Activated CD4-positive, alpha-beta T cell treated with anti-CD3 and anti-CD28 coated beads for 4 hours (primary cell): ENCODE data around the gene GJC2.
A peak's percentile ranks its signal among the peaks of the same experiment; 100 is the strongest.
"Not testable (repeated sequence)": the region's sequence is repeated elsewhere in the genome, so short reads cannot be mapped to it uniquely, and the experiment has no call there.

Source experiments
- DNase-seq, 2 donors: peaks; one replicate each; pipeline ENCODE4 v3.0.0-alpha.2; 2020

The GJC2 gene

DNA sequence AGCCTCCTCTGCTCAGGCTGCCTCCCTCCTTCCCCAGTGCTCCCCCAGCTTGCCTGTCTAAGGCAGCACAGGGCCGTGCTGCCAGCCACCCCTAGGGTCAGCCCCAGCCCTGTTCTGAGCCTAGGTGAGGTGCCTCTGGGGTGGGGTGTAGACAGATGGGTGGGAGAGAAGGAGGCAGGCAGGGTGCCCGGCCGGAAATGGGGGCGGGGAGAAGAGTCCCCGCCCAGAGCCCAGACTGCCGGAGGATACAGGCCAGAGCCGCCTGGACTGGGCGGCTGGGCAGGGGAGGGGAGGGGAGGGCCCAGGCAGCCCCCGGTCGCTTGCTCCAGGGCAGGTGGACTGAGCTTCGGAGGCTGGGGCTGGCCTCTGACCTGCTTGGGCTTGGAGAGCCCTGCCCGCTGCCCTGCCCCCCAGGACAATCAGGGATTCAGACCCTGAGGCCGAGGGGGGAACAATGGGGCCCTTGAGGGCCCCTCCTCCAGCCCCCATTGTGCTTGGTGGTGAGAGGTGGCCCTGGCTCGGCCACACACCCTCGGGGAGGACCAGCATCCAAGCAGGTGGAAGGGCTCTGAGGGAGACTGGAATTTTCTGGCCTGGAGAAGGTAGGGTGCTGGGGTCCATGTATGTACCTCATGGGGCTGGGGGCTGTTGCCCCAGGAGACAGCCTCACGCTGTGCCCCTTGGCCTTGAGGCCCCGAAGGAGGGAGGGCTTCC, at the start of gene GJC2:
Gene GJC2, plus strand, starts transcription at position 525 of the 714 bp plus-strand sequence. CDS start 7,829 bp downstream, outside the sequence.
- DNase-seq = no peak

DNA sequence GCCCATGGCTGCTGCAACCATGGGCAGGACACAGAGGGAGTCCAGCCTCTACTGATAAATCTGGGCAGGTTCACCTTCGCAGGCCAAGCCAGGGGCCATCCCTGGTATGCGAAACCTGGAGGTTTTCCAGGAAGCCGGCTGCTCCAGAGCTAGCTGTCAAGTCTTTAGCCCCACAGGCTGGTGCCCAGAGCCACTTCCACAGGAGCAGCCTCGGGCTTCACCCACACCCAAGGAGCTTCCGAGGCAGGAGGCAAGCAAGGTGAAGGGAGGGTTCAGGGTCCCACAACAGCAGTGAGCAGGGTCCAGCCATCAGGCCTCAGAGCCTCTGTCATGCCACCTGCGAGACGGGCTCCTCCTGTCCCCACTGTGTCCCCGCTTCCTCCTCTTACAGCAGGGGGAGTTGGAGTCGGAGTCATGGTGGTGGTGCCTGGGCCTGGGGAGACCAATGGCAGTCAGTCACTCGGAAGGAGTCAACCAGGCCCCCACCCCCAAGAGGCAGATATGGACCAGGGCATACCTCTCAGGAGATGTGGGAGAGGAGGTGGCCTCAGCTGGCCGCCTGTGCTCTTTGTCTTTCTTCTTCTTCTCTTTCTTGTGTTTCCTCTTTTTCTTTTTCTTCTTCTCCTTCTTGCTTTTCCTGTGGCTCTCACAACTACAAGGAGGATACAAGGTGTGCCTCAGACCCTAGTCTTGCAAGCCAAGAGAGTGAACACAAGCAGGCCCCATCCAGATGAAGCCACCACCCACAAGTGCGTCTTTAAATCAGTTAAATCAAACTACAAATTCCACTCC, 48.7 kb upstream of the GJC2 start:
- DNase-seq = no peak

DNA sequence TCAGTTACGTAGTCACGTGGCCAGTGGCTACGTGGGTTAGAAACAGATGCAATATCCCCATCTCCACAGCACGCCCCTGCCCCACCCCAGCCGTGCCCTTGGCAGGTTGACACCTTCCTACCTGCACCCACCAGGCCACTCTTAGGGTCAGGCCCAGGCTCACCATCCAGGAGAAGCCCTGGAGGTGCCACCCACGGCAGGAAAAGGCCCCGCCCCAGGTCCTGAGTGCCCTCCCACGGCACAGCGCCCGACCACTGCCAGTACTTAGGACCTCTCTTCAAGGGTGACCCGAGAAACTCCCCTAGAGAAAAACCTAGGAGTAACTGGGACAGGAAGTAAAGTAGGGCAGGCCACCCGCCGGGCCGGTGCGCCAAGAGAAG, 48.1 kb upstream of the GJC2 start:
- no peak for DNase-seq

GRCh38 chr1:228101994-228102790, 47.5 kb upstream of the GJC2 start:
- peak; percentile 46 to 56 for DNase-seq

DNA sequence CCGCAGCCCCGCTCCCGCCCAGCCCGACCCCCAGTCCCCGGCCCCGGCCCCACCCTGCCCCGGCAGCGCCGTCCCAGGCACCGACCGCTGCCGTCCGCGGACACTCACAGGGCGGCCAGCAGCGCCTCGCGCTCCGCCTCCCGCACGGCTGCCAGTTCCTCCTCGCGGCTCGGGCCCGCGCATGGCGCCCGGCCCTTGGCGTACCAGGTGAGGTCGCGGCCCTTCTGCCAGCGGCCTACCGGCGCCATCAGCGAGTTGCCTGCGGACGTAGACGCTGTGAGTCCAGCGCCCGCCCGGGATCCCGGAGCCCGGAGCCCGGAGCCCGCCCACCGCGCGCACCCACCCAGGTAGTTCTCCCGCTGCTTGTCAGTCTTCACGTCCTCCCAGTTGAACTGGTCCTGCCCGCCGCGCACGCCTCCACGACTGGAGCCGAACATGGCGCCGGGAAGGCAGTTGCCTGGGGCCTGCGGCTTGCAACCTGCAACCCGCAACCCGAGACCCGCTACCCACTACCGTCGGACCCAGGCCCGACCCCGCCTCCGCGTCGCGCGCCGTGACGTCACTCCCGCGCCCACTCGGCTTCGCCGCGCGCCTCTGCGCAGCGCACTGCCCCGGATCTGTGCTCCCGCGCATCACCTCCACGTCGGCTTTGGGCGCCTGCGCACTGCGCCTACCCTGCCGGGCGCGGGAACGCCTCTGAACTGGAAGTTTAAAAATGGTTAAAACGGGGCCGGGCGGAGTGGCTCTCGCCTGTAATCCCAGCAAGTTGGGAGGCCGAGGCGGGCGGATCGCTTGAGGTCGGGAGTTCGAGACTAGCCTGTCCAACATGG, 46.7 kb upstream of the GJC2 start, which contains the start of gene C1orf35:
Gene C1orf35, minus strand, starts transcription at position 535 of the 830 bp plus-strand sequence. Its CDS starts 98 bp downstream, at position 437.
- peak; percentile 91 to 92 for DNase-seq

GRCh38 chr1:228104526-228105269, 45.0 kb upstream of the GJC2 start:
- DNase-seq = no peak

DNA sequence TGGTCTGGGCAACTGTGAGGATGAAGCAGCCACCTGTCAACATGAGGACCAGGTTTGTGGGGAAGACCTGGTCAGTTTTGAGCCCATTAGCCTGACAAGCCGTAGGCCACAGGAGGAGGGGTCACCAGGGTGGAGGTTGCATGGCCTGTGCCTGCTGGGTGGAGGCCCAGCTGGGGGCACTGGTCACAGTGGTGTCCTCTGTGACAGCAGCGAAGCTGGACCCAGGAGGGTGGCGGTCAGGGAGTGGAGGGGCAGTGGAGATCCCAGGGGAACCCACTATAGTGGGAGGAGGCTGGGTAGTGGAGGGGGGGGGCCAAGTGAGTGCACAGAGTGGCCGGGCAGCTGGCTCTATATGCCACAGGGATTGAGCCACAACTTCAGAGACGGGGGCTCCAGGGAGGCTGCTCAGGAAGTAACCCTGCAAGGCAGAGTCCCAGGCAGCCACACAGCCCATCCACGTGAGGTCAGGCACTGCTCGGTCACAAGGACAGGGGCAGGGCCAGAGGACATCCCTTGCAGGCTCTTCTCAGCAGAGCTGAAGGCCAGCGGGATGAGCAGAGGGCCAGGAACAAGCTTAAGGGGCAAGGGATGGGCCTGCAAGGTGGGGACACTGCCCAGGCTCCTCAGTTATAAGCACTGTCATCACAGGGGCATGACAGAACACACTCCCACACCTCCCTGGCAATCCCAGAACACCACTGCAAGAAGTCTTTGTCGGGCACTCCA, 44.3 kb upstream of the GJC2 start:
- no peak for DNase-seq

- no peak for DNase-seq
These were observed 43.5 kb upstream of the GJC2 start for GRCh38 chr1:228105996-228106799.

GRCh38 chr1:228106800-228107054, 43.0 kb upstream of the GJC2 start:
- no peak for DNase-seq

GRCh38 chr1:228107636-228108035, 42.1 kb upstream of the GJC2 start:
- DNase-seq = no peak

GRCh38 chr1:228108055-228108690, 41.6 kb upstream of the GJC2 start:
- DNase-seq = no peak

DNA sequence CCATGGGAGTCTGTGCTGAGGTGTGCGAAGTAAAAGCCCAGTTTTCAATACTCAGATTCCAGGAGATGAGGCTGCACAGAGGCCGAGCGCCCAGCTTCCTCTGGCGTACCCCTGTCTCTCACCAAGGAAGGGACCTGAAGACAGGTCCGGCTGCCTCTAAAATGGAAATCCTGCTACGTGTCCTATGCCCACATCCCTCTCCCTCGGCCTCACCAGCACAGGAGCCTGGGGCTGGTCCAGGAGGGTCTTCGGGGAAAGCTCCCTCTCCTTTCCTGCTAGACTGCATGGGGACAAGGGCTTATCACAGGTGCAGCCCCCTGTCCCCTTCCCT, 41.0 kb upstream of the GJC2 start:
- DNase-seq = no peak

- DNase-seq = peak; percentile 97 to 99
These were observed 40.4 kb upstream of the GJC2 start, which contains the start of gene MRPL55 for GRCh38 chr1:228109073-228109961. Gene MRPL55 (minus strand): TSS chr1:228109299. CDS start chr1:228108260, 1,039 bp downstream.

GRCh38 chr1:228109962-228110488, 39.7 kb upstream of the GJC2 start:
- DNase-seq = no peak

DNA sequence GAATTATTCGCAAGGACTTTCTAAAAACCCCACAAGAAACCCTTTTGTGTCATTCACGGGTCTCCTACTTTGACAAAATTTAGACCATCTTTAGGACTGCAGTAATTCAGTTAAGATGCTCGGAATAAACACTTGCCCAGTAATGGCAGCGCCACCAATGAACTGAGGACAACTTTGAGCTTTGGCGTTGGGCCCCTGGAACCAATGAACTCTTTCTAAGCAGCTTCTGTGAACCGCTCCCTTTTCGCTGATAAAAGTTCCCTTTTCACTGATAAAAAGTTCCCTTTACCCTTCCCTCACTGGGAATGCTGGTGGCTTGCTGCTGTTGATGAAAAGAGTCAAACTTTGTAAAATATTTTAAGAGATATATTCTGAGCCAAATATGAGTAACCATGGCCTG, 39.2 kb upstream of the GJC2 start:
- no peak for DNase-seq

GRCh38 chr1:228111315-228111714, 38.4 kb upstream of the GJC2 start:
- not testable (repeated sequence) for DNase-seq

- no peak for DNase-seq
These were observed 37.6 kb upstream of the GJC2 start for GRCh38 chr1:228112167-228112566.

DNA sequence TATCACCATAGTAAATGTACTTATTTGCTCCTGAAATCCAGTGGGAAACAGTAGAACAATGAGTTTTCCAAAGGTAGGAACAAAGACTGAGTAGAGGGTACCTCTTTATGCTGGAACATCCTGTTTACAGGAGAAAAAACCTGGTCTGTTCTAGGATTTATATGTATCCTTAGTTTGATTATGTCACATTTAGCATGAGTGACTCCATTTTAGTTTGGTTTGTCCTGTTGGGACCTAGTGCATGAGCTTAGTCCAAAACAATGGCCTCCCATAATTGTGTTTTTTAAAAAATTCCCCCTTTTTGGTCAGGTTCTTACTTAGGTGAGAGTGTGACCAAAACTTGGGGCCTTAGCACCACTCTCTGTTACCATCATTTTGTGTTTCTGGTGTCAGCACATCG, 37.1 kb upstream of the GJC2 start:
- no peak for DNase-seq

DNA sequence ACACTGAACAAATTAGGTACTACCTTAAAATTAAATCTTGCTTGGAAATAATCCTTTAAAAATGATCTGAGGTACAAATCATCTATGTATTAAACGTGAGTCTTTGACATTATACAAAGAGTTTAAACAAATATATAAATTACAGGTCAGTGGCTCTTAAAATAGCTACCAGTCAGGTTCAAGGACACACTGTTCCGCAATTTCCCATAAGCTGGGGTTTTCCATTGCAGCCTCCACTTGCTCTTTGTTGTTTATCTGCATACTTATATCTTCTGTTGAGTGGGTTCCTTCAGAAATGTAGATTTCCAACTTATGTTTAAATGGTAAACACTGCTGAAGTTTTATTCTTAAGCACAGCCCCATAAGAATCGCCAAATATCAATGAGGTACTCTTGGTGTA, 34.9 kb upstream of the GJC2 start:
- DNase-seq = no peak
